ENCODE measurements around the gene NEK6.

Gene NEK6

DNA sequence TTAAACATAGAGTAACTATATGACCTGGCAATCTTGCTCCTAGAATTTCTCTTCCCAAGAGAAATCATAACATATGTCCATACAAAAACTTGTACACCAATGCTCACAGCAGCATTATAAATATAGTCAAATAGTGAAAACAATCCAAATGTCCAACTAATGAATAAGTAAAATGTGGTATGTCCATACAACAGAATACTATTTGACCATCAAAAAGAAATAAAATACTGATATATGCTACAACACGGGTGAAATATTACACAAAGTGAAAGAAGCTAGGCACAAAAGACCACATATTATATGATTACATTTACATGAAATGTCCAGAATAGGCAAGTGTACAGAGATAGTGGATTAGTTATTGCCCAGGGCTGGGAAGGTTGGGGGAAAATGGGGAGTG is 116.1 kb downstream of the NEK6 start:
- no peak for DNase-seq (ENCODE audit: low spot score)

DNA sequence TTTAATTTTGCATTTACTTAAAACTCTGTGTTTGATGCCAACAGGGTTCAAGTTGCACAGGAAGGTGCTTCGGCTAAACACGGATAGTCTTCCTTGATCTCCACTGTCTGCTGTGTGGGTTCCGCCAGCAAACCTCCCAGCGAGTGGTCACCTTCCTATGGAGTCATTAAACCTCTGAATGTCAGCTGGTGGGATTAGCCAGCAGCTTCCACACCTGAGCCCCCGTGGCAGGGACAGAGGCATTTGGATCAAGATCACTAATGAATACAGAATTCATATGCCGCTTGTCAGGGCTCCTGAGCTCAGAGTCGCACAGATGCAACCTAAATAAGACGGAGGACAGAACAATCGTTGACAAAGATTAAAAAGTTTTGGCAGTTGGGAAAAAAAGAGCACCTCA is 118.0 kb downstream of the NEK6 start:
- DNase-seq (ENCODE audit: low spot score), result no peak

- no peak for DNase-seq (ENCODE audit: low spot score)
Observed at GRCh38 chr9:124376329-124376728, 118.6 kb downstream of the NEK6 start.

- no peak for DNase-seq (ENCODE audit: low spot score)
Observed at GRCh38 chr9:124377551-124378406, 120.0 kb downstream of the NEK6 start.

- DNase-seq (ENCODE audit: low spot score), result no peak
Observed at GRCh38 chr9:124381170-124381945, 123.6 kb downstream of the NEK6 start.

- no peak for DNase-seq (ENCODE audit: low spot score)
Observed at GRCh38 chr9:124384210-124384609, 126.5 kb downstream of the NEK6 start.

GRCh38 chr9:124384846-124385245 is 127.1 kb downstream of the NEK6 start:
- DNase-seq (ENCODE audit: low spot score), result no peak

DNA sequence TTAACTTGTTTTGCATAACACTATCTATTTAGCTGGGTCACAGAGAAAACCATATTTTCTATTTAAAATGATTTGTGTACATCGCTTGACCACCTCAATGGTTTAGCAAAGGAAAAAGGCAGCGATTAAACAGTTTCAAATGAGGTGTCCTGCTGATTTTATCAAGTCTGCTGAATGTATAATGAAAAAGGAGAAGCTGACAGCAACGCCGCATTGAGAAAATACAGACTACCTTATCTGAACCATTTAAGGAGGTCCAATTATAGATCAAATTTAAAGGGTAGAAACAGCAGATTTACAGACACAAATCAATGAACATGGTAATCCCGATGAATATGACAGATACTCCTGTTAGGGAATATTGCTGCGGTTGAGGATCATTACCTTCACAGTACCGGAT is 127.9 kb downstream of the NEK6 start:
- no peak for DNase-seq (ENCODE audit: low spot score)

DNA sequence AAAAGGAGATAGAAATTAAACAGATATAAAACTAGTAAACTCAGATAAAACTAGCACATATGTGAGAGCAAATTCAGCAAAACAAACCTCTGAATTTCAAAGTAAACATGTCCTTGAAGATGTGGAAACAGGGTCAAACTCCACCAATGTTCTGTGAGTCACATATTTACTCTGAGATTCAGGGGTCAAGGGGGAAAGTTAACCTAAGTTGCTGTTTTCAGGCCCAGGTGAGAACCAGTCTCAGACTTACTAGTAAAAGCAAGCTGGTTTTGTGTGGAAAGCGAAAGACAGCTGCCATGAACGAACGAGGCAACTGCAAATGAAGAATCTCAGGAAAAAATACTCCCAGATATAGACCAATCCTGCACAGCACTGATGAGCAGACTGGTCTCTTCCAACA is 128.5 kb downstream of the NEK6 start:
- DNase-seq (ENCODE audit: low spot score), result no peak

DNA sequence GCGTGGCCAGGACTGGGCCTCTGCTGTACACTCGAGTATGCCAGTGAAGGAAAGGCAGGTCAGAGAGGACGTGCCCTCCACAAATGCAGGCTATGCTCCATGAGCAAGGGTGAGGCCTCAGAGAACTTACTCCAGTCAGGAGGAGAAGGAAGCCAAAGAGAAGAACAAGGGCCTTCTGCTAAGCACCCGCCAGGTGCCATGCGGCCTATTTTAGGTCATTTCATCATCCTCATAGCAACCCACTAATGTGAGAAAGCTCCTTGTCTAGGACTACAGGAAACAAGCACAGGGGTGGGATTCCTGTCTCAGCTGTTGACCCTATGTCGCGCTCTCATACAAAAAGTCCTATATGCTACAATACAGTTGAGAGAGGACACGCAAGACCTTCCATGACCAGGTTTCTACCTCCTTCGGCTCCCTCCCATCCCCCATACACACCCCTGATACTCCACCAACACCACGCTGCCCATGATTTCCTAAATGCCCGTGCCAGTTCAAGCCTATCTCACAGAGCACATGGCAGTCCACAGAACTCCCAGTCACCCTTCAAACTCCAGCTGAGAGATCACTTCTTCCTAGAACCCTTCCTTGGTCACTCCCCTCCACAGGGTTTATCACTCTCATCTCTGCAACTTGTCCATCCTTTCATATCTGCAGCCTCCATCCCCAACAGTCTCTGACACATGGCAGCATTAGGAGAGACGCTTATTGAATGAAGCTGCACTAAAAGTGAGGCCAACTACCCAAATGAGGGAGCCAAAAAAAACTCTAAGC is 130.7 kb downstream of the NEK6 start:
- DNase-seq (ENCODE audit: low spot score), result no peak

DNA sequence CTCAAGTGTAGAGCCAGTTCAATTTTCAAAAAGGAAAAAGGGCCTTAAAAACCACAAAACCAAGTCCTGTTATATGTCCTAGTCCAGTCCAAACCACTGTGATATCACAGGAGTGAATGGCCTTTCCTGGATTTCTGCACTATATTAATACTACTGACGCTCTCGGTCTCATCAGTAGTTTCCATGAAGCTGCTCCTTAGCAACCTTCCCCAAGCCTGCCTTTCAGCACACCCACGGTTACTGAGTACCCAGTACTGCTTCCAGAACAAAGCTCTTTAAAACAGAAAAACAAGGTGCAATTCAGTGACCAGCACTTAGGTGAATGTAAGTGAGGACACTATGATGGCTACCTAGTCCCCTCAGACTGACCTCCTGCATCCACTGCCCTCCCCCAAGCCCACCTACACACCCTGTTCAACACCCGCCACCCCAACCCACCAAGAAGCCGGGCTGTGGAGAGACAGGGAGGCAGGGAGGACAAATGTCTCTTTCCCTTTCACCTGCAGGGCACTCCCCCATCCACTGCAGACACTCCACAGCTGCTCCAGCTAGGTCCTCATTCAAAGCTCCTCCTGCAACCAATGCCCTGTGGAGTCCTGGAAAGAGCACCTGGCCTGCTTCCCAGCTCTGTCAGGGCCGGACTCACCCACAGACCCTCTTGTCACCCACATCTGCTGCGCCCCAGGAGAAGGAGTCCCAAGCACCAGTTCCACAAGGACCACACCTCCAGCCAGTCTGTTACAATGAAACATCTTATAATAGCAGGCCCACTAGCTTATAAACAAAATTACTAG is 131.6 kb downstream of the NEK6 start:
- no peak for DNase-seq (ENCODE audit: low spot score)

DNA sequence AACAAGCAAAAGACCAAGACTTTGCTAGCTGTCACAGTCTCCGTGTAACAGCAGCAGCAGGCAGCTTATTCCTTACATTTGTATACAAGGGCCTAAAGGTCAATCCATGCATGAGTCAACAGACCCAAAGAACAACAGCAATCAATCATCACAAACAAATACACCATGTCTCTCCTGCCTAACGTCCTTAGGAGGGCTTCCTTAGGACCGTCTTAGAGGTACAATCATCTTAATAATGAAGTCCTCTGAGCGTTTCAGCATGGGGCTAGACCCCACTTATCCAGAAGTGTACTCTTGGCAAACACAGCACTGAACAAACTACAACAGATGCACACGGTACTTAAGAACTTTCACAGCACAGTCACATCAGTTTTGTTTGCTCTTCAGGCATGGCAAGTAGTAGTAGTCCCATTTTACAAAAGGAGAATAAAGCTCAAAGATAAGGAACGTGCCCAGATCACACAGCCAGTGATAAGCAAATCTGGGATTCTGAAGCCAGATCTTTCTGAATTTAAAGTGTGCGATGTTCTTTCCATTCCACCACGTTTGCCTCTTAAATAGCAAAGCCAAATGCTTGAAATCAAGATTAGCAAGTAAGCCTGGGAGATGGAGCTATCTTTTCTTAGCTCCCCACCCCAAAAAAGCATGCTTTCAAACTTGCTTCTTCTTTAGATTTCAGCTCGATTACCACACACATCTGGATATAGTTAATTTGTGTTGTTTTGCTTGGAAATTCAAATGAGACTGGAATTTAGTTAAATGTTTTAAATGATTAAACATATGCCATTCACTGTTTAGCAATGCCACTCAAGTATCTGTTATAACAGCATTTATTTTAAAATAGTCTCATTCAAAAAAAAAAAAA is 133.3 kb downstream of the NEK6 start:
- no peak for DNase-seq (ENCODE audit: low spot score)

GRCh38 chr9:124392254-124392870 is 134.6 kb downstream of the NEK6 start:
- DNase-seq (ENCODE audit: low spot score), result no peak

DNA sequence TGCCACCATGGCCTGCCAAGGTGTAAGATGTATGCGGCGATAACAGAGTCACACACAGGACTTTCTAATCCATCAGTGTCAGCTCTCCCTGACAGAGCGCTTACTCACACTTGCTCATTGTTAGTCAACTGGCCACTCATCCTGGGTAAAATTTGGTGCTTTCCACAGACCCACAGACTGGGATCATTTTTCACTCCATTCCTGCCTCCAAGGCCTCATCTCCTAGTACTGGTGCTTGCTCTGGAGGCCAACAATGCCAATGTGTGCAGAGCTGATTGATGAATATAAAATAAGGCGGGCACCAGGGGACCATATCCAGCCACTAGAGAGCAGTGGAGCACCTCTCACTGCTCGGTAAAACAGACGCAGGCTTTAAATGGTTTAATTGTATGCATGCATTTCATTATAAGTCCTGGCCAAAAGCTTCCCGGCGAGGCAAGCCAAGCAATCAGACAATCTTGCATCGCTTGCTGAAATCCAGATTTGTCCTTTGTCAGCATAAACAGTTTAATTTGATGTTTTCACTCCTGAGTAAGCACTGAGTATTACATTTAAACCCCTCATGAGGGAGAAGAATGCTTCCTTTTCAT is 135.2 kb downstream of the NEK6 start:
- DNase-seq (ENCODE audit: low spot score), result no peak

- DNase-seq (ENCODE audit: low spot score), result no peak
Observed at GRCh38 chr9:124394167-124394566, 136.4 kb downstream of the NEK6 start.

DNA sequence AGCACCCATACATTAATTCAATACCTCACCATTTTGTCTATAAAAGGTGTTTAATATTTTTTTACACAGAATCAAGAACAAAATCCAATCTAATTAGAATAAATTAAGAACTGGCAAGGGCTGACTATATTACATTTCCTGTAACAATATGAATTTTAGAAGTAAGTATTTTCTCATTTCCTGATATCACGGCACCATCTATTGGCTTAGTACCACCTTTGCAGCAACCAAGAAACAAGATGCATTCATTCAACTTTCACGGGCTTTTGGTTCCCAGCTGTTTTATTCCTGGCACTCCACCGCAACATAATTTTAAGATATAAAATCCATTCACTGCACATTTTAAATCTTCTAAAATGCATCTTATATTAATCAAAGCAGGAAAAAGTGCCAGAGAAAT is 136.8 kb downstream of the NEK6 start:
- no peak for DNase-seq (ENCODE audit: low spot score)

GRCh38 chr9:124395826-124396225 is 138.1 kb downstream of the NEK6 start:
- no peak for DNase-seq (ENCODE audit: low spot score)

DNA sequence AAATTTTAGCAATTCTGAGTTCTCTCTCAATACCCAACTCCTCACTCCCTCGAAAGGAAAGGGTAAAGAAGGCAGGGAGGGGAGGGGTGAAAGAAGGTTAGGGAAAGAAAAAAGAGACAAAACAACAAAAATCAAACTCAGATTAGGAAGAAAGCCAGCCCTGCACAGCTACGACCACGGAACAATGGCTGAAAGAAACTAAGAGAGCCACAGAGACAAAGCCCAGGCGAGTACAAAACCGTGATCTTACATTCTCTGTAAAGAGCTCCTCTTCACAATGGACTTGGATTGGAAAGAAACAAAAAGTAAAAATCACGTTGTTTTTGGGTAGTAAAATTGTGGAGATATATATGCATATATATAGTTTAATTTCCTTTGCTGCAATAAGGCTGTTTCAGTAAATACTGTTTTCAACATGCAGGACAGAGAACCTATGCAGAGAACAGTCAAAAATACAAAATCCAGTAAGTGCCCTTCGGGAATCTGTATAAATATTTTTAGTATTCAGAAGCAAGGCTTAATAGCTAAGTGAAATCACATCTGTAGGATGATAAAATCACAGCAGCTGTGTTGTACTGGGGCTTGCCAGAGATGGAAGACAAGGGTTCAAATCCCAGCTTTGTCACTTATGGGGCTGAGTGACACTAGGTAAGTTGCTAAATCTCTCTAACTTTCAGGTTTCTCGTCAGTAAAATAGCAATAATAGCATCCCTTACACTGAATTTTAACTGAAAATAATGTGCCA is 140.6 kb downstream of the NEK6 start:
- no peak for DNase-seq (ENCODE audit: low spot score)

- DNase-seq (ENCODE audit: low spot score), result no peak
Observed at GRCh38 chr9:124399323-124399967, 141.7 kb downstream of the NEK6 start.
